NCI-H146 (cell line): Measurements from ENCODE around the gene ARHGEF4.
"Not testable (repeated sequence)": the region's sequence is repeated elsewhere in the genome, so short reads cannot be mapped to it uniquely, and the experiment has no call there.

ENCODE experiments used
- DNase-seq: peaks from one replicate; lab custom pipeline; 2025; lab: John Stamatoyannopoulos, UW

Gene ARHGEF4

GRCh38 chr2:130890941-130891669, 54.4 kb downstream of the ARHGEF4 start:
- DNase-seq: no peak

DNA sequence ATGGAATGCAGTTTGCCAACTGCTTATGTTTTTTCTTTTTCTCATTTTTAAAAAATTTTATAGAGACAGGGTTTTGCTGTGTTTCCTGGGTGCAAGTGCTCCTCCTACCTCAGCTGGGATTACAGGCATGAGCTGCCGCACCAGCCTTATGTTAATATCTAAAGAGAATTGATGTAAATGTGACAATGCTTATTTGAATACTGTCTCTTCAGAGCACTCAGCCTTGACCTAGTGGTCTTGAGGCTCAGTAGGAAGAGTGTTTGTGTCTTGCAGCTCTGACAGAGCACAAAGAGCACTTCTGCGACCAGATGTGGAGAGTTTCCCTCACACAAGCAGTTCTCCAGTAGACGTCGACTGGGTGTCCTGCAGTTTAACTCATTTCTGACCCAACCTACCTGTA, 55.3 kb downstream of the ARHGEF4 start:
- no peak for DNase-seq

GRCh38 chr2:130892793-130893785, 56.4 kb downstream of the ARHGEF4 start:
- no peak for DNase-seq

- DNase-seq: no peak
Measured at GRCh38 chr2:130894326-130894942, 57.7 kb downstream of the ARHGEF4 start.

DNA sequence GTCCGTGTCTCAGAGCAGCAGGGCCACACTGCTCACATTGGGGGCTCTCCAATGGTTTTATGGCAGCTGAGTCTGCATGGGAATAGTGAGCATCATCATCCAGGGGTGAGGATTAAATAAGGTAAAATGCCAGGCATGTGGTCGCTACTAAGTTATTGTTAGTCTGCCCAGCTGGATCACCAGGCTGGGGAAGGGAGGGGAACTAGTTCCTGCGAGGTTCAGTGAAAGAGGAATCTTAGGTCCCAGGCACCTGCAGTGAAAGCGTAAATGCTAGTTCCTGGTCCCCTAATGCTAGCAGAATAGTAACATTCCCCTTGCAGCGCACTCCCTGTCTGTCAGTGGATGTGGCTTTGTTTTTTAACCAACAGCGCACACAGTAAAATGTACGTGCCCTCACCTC, 60.1 kb downstream of the ARHGEF4 start:
- DNase-seq: no peak

GRCh38 chr2:130898553-130898952, 61.8 kb downstream of the ARHGEF4 start:
- DNase-seq: no peak

DNA sequence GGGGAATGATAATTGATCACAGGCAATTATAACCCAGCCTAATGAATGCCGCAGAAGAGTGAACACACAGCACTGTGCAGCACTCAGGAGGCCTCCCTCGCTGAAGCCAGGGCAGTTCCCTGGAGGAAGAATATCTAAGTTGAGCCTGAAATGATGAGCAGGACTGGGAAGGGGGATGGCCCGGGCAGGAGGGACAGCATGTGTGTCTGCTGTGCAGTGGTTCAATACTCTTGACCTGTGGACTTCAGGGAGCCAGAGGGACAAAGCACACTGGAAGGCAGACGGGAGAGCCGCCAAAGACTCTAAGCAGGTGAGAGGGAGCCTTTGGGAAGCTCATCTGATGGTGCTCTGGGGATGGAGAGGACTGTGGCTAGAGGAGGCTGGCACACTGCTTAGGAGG, 62.6 kb downstream of the ARHGEF4 start:
- DNase-seq: no peak

DNA sequence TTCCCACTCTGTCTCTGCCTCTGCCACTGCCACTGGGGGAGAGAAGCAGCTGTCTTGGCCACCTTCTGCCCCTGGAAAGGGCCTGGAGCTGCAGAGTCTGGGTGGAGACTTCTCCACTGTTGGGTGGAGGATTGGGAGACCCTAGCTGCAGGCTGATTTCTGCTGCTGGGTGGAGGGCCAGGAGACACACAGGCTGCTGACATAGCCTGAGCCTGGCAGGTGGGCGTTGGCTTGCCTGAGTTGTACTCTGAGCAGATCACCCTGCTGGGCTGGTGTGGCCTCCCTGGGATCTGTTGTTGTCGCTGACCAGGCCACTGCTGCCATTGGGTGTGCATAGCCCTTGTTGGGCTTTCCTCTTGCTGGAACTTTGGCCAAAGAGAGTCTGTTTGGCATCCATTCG, 64.3 kb downstream of the ARHGEF4 start:
- DNase-seq: no peak

DNA sequence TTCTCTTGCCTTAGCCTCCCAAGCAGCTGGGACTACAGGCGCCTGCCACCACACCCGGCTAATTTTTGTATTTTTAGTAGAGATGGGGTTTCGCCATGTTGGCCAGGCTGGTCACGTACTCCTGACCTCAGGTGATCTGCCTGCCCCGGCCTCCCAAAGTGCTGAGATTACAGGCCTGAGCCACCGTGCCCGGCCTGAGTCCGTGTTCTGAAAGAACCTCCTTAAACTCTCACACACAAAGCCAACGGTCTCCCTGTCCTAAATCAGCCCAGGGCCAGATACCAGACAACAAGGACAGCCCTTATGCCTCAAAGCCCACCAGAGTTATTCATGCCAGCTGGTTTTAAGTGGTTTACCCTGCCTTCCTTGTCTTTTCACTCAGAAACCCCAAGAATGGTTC, 64.9 kb downstream of the ARHGEF4 start:
- not testable (repeated sequence) for DNase-seq

DNA sequence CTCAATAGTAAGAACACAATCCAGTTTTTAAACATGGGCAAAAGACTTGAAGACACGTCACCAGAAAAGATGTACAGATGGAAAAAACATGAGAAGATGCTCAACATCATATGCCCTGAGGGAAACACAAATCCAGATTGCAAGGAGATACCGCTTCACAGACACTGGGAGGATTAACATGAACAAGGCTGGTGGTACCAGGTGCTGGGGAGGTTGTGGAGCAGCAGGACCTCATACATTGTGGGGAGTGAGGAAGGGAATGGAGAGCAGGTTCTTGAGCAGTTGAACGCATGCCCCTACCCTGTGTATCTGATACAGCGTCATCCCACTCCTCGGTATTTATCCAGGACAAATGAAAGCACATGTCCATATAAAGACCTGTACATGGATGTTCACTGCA, 72.1 kb downstream of the ARHGEF4 start:
- DNase-seq: no peak

DNA sequence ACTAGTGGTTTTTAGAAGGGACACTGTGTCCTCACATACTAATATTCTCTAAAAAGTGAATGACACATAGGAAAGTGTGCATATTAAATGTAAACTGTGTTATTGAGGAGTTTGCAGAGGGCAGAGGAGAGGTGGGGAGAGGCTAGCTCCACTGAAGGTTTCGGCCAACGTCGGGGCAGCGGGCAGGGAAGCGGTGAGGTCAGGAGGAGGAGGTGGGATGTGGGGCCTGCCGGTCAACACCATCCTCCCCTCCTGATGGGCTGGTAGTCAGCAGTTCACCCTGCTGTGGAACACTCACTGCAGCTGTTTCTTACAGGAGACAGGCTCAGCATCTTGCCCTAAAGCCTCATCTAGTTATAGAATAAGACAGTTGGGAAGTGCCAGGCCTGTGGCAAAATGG, 74.2 kb downstream of the ARHGEF4 start:
- no peak for DNase-seq

DNA sequence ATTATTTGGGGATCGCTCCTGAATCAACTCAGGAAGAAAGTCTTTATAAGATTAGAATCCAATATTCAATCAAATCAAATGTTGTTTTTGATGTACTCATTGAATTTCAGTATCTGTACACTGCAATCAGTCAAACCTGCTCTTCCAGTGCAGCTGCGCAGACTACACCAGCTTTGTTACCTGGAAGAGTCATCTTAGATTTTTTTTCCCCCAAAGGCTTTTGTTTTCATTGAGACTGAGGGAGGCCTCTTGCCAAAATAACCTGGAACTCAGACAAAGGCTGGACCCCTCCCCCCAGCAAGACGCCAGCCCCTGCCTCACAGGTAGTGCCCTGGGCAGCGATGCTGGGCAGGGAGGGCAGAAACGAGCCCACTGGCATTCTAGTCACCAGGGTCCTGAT, 74.8 kb downstream of the ARHGEF4 start:
- no peak for DNase-seq

DNA sequence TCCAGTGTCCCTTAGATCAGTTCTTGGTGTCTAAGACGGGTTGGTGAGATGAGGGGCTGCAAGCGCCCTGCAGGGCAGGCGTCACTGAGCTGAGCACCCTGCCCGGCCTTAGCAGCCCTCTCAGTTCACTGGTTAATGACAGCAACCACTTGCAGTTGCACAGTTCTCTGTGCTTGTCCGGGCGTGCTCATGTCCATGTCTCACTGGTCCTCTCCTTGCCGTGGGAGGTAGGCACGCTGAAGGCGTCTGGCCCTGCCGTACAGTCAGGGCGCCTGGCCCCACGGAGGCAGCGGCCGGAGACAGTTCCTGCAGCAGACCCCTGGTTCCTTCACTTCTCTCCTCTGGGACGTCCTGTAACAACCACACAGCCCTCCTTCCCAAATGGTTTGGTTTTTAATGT, 75.3 kb downstream of the ARHGEF4 start:
- no peak for DNase-seq

DNA sequence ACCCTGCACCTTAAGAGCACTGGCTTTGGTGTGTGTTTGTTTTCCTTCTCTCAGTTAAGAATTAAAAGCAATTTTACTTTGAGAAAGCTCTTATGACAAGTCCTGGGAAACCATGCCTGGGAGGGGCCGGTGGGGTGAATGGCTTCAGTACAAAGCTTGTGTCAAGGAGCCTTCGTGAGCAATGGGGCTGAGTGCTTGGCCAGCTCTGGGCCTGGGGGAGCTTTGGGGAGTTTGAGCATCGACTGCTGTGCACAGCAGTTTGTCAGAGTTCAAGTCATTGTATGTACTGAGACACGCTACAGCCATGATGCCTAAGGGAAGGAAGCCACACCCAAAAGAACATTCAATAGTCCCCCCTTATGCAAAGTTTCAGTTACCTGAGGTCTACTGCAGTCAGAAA, 75.8 kb downstream of the ARHGEF4 start:
- no peak for DNase-seq

GRCh38 chr2:130913891-130914290, 77.2 kb downstream of the ARHGEF4 start:
- no peak for DNase-seq

DNA sequence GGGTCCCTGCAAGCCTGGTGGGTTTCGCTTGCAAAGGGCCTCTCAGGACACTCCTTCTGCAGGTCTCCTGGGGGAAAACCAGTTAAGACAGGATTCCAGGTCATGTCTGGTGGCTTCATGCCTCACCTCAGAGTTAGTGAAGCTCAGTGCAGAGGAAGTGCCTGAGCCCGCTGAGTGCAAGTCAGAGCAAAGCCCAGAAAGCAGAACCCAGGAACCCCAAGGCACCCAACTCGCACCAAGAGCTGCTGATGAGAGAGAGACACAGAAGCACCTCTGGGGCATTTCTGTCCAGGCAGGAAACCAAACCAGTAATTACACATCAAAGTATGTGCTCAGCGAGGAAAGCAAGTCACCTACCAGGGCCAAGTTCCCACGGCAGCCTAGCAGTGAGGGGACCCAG, 78.4 kb downstream of the ARHGEF4 start:
- DNase-seq: no peak

DNA sequence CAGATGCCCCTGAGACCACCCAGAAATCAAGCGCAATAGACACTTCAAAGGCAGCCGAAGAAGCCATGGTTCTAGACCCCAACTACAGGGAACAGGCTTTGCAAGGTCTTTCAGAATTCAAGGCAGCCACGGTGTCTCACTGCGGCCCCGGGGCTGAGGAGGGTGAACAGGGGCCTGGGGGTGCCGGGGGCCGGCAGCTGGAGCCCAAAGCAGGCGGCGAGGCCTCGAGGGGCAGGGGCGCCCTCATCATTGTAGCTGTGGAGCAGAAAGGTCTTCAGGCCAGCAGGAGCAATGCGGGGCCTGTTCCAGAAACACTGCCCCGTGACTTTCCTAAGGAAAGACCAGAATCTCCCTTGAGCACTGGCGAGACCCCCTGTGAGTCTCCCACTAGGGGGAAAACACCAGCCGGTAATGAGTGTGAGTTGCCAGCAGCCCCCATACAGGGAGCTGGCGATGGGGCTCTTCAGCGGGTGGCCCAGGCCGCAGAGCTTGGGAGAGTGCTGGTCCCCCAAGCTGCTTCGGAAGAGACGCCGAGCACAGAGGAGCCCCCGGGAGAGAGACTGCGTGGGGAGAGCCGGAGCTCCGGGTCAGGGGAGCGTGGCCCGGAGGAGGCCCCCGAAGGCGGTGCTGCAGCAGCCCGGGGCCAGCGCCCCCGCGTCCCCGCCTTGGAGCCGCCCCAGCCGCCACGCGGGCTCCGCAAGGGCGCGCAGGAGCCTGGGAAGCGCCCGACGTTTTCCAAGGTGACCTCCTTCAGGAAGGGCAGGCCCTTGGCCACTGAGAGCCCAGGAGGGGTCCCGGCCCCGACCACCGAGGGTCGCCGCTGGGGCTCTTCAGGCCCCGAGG, 79.1 kb downstream of the ARHGEF4 start:
- DNase-seq: no peak

DNA sequence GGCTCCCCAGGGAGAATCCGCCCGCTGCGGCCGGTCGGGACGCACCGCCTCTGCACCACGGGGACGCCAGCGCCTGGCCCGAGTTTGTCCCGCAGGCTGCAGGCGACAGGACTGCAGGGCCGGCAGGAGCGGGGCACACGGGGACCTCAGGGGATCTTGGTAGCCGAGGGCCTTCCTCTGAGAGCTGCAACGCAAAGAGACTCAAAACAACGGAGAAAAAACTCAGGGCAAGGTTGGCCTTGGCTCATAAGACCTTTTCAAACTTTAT, 79.7 kb downstream of the ARHGEF4 start:
- DNase-seq: no peak

DNA sequence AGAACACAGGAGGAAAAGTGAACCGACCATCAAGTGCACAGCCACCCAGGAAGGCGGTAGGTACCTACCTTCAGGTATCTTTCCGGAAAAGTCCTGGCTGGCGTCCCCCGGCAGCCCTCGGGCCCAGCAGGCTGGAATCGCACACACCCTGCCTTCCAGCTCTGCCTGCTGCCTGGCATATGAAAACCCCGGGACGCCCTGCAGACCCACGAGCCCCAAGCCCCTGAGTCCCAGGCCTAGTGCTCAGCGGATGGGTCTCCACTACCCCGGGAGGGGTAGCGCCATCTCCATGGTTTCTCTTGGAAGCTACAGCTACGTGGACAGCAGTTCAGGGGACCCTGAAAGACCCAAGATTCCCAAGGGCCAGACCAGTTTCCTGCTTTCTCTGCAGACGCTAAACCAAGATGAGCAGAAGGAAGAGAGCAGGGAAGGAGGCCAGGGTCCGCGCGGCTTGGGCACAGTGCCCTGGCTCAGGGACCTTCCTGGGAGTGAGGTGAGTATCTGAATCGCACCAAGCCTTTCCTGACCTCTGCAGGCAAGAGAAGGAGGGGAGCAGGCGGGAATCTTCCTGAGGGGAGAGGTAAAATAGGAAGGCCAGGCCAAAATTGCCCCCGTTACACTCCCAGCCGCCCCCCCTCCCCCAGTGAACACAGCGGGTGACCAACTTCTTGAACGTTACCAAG, 80.4 kb downstream of the ARHGEF4 start:
- no peak for DNase-seq

DNA sequence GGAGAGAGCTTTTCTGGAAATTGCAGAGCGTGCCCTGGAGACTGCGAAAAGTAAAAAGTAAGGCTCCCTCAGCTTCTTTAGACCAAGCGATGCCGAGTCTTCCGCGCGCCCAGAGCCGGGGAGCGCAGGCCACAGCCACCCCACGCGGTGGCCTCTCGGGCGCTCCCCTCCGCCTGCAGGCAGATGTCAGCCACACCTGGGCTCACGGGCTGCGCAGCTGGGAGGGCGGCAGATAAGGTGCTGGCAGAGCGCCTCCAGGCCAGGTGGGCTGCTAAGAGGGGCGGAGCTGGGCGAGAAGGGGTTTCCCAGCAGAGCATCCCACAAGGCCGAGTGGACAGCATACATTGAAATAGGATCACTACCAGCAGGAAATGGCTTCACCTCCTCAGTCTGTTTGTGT, 81.7 kb downstream of the ARHGEF4 start:
- no peak for DNase-seq

DNA sequence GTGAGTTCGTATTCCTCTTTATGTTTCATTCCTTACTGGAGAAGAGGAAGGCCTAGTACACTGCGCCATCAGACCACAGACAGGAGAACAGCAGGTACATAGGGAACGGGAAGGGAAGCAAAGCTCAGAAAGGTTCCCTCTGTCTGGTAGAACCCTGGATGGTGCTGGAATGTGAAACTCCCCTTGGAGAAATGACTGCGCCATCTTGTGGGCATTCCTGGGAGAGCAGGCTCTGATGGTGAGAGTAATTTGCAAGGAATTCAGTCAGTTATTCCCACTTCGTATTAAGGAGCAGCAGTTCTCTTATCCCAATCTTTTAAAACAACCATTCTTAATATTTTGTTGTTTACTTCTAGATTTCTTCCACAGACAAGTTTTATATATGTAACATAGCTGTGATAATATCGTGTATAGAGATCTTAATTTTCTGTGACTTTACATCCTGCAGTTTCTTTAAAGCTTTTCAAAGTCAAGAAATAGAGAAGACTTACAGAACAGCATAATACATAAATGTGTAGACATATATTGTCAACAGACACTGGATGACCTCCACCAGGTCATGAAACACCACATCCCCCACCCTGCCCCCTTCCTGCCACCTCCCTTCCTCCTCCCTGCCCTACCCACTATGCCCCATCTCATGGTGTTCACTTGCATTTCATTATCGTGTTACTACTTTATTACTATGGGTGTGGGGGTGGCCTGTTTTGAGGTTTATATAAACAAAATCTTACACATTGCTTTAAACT, 83.9 kb downstream of the ARHGEF4 start:
- peak; percentile 47 for DNase-seq
